Lung (tissue), 12 donors: ENCODE measurements around the gene CHN2. TPM values are rescaled to one million over a fixed set of nuclear protein-coding genes. Genes with fewer than 3 reads are reported as not detected.

Source experiments
- ATAC-seq: fragments of 200-7000 bp; cut with Tn5 transposase; one replicate; pipeline ENCODE4 v1.9.1; 2020; ENCODE audit warnings: moderate number of reproducible peaks; ENCODE audit not compliant: insufficient read depth, low FRiP score
- DNase-seq, 3 donors: peaks; one replicate each; pipeline ENCODE4 v3.0.0-alpha.2; 2013 to 2017
- H3K27ac ChIP-seq, 2 donors: one replicate each; pipeline ENCODE4 v1.5.1; 2013; ENCODE audit warnings: mild to moderate bottlenecking in 2 of 2, moderate library complexity in 2 of 2, control low read depth in 1 of 2, inconsistent platforms in 1 of 2, low read depth in 1 of 2, low read length in 1 of 2
- H3K27me3 ChIP-seq, 3 donors: one replicate each; pipeline ENCODE4 v1.5.1; 2013; ENCODE audit warnings: low read length in 2 of 3; ENCODE audit not compliant: control insufficient read depth in 3 of 3, insufficient read depth in 3 of 3
- H3K36me3 ChIP-seq, 4 donors: one replicate each; pipeline ENCODE4 v1.5.1; 2013; ENCODE audit warnings: low read length in 4 of 4, mild to moderate bottlenecking in 1 of 4, moderate library complexity in 1 of 4; ENCODE audit not compliant: control insufficient read depth in 4 of 4, insufficient read depth in 4 of 4
- H3K4me1 ChIP-seq, 5 donors: one replicate each; pipeline ENCODE4 v1.5.1; 2013; ENCODE audit warnings: low read length in 5 of 5, mild to moderate bottlenecking in 2 of 5, moderate library complexity in 1 of 5; ENCODE audit not compliant: control insufficient read depth in 5 of 5, insufficient read depth in 5 of 5
- H3K4me3 ChIP-seq: one replicate; pipeline ENCODE4 v1.5.1; 2013; ENCODE audit warnings: mild to moderate bottlenecking, control low read depth, moderate library complexity
- H3K9ac ChIP-seq, 2 donors: one replicate each; pipeline ENCODE4 v1.5.1; 2013; ENCODE audit warnings: low read length in 2 of 2, control low read depth in 1 of 2; ENCODE audit not compliant: insufficient read depth in 1 of 2
- H3K9me3 ChIP-seq, 4 donors: one replicate each; pipeline ENCODE4 v1.5.1; 2013; ENCODE audit warnings: low read length in 3 of 4, mild to moderate bottlenecking in 1 of 4, moderate library complexity in 1 of 4; ENCODE audit not compliant: control insufficient read depth in 4 of 4, insufficient read depth in 3 of 4
- CTCF ChIP-seq: IDR thresholded peaks from 2 replicates; pipeline ENCODE4 v1.5.1; 2012; ENCODE audit warnings: mild to moderate bottlenecking; ENCODE audit errors: control extremely low read depth, extremely low read depth
- WGBS, 2 donors: extraction: QIAGEN DNeasy Blood & Tissue Kit; methylation state at CpG; one replicate each; pipeline ENCODE4 v1.1.7; 2013; 5-methylcytosine and 5-hydroxymethylcytosine counted together
- polyA plus RNA-seq, 2 donors: library from polyadenylated mRNA; stranded (reverse); fragments of 200-250 nt; gene quantifications; one replicate each; pipeline ENCODE4 v1.2.1, GENCODE V29; 2013
- total RNA-seq, 2 donors: library from RNA; depleted of rRNA in 1 of 2; stranded (reverse); fragments of >200 nt in 1 of 2; gene quantifications; one replicate each; pipeline ENCODE4 v1.2.1, GENCODE V29; 2014 to 2021
- donor health status: control.
- donor health status: control.
- donor health status: Bipolar disorder and iron deficiency.
- donor health status: healthy.
- donor health status: DM: yes; HTN: yes; CAD: no.

CHN2 gene
- total and polyA plus RNA-seq, 4 donors = 3.2 to 11.0 (median 6.7) TPM

GRCh38 chr7:29332042-29332811, 137.7 kb downstream of the CHN2 start:
- no peaks in the 10 kb centered on the region for H3K36me3 ChIP-seq
- no peak for ATAC-seq
- DNase-seq = peak; percentile 79 to 92 (median 85)
- no peaks in the 10 kb centered on the region for H3K9me3 ChIP-seq
- no peak for TF ChIP-seq CTCF
- peaks cover 0 to 52% (median 0%) of the 10 kb centered on the region in 3 donors for H3K27me3 ChIP-seq
- no peak overlapping the region for H3K27ac ChIP-seq
- H3K4me1 ChIP-seq = peaks cover 0 to 42% (median 7%) of the 10 kb centered on the region in 5 donors
- H3K4me3 ChIP-seq = no peak overlapping the region
- WGBS, 2 donors = 65 to 69% methylated on average over 14 of the region's 14 CpGs
- no peak overlapping the region for H3K9ac ChIP-seq

- Histone ChIP-seq H3K27ac (no peak overlapping the region), H3K27me3 (peaks cover 0 to 52% (median 0%) of the 10 kb centered on the region in 3 donors), H3K4me3 (no peak overlapping the region), H3K36me3 (no peaks in the 10 kb centered on the region), H3K9me3 (no peaks in the 10 kb centered on the region), H3K9ac (no peak overlapping the region), H3K4me1 (peaks cover 0 to 46% (median 13%) of the 10 kb centered on the region in 5 donors)
- ATAC-seq (no peak), DNase-seq (peak in 1 of 3 donors; percentile 20)
- WGBS, 2 donors = 84 to 86% methylated on average over 14 of the region's 14 CpGs
- no peak for TF ChIP-seq CTCF
Measured at GRCh38 chr7:29332875-29333855, 138.6 kb downstream of the CHN2 start.

- Histone ChIP-seq H3K4me1 (peaks cover 0 to 45% (median 11%) of the 10 kb centered on the region in 5 donors), H3K4me3 (no peak overlapping the region), H3K27ac (no peak overlapping the region), H3K9ac (no peak overlapping the region), H3K9me3 (no peaks in the 10 kb centered on the region), H3K27me3 (peaks cover 0 to 47% (median 0%) of the 10 kb centered on the region in 3 donors), H3K36me3 (no peaks in the 10 kb centered on the region)
- no peak for ATAC-seq
- WGBS, 2 donors = 89 to 90% methylated on average over 6 of the region's 6 CpGs
- no peak for DNase-seq
- TF ChIP-seq CTCF = no peak
Measured at GRCh38 chr7:29335188-29336083, 140.9 kb downstream of the CHN2 start.
